ENCODE results near the gene WFDC11.

Gene WFDC11

DNA sequence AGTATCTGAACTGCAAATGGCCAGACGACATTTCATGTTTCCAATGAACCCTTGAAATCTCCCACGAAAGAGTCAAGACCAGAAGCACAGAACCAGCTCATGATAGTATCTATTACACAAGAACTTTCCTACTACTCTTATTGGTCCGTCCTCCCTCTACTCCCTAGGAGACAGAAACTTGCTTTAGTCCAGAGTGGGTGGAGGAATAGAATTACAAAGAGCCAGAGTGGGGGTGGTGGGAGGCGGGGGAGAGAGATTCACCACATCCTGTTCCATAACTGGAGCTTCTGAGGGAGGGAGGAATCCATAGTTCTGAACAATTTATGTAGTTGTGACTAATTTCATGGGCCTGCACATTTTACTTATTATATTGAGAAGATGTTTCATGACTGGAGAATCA lies 59.0 kb downstream of the WFDC11 start:
- no peak for TF ChIP-seq MYC (IDR thresholded peaks at IDR 0.05; ENCODE audit: low read depth, low read length)
- TF ChIP-seq, protein P1, sequence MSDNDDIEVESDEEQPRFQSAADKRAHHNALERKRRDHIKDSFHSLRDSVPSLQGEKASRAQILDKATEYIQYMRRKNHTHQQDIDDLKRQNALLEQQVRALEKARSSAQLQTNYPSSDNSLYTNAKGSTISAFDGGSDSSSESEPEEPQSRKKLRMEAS (IDR thresholded peaks at IDR 0.05; ENCODE audit: low read depth, low read length) = peak; percentile 14; the same call in 1 of the 2 replicates
- no peak overlapping the region for H3K4me3 ChIP-seq (ENCODE audit: low read depth, low read length)
- DNase-seq (ENCODE audit: low read depth) = peak; percentile 96

DNA sequence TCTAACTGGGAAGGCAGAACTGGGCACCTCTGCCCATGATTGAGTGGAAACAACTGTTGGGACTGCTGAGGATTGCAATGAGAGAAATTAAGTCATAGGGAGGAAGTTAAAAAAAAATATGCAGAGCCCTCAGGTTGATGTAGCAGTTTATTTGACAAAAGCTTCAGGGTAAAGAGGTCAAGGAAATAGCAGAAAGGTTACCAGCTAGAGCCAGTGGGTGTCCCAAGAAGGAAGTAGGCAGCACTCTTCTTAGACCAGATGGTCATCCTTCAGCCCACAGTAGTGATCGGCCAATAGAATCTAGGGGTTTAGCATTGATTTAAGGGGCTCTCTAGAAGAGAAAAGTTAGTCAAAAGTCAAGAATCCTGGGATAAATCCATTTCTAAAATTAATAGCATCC lies 62.2 kb downstream of the WFDC11 start:
- DNase-seq (ENCODE audit: low read depth) = no peak
- TF ChIP-seq, protein P2, sequence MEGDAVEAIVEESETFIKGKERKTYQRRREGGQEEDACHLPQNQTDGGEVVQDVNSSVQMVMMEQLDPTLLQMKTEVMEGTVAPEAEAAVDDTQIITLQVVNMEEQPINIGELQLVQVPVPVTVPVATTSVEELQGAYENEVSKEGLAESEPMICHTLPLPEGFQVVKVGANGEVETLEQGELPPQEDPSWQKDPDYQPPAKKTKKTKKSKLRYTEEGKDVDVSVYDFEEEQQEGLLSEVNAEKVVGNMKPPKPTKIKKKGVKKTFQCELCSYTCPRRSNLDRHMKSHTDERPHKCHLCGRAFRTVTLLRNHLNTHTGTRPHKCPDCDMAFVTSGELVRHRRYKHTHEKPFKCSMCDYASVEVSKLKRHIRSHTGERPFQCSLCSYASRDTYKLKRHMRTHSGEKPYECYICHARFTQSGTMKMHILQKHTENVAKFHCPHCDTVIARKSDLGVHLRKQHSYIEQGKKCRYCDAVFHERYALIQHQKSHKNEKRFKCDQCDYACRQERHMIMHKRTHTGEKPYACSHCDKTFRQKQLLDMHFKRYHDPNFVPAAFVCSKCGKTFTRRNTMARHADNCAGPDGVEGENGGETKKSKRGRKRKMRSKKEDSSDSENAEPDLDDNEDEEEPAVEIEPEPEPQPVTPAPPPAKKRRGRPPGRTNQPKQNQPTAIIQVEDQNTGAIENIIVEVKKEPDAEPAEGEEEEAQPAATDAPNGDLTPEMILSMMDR (IDR thresholded peaks at IDR 0.05; ENCODE audit: low read depth, low read length) = no peak
- TF ChIP-seq, protein P1 (IDR thresholded peaks at IDR 0.05; ENCODE audit: low read depth, low read length) = no peak
- TF ChIP-seq POLR2A (IDR thresholded peaks at IDR 0.05; ENCODE audit: extremely low read depth, insufficient read length) (no peak), MYC (IDR thresholded peaks at IDR 0.05; ENCODE audit: low read depth, low read length) (no peak)
- no peak overlapping the region for H3K4me3 ChIP-seq (ENCODE audit: low read depth, low read length)

All from NB4 (cell line).